H9 (cell line): ENCODE data around the gene SLC39A8. TPM values are rescaled to one million over a fixed set of nuclear protein-coding genes. Genes with fewer than 3 reads are reported as not detected.

Source experiments
- DNase-seq: peaks from one replicate; pipeline ENCODE4 v3.0.0-alpha.2; 2017
- H2AFZ ChIP-seq: one replicate; pipeline ENCODE4 v1.6.1; 2013; ENCODE audit warnings: mild to moderate bottlenecking, low read length, control low read depth, moderate library complexity
- H2AK5ac ChIP-seq: 2 replicates; pipeline ENCODE4 v1.6.1; 2013; ENCODE audit warnings: low read length, control low read depth, mixed read lengths; ENCODE audit not compliant: insufficient read length
- H2BK120ac ChIP-seq: one replicate; pipeline ENCODE4 v1.6.1; 2013; ENCODE audit warnings: low read depth, mild to moderate bottlenecking, low read length, control low read depth, inconsistent platforms; ENCODE audit not compliant: poor library complexity, severe bottlenecking
- H2BK12ac ChIP-seq: 2 replicates; pipeline ENCODE4 v1.6.1; 2013; ENCODE audit warnings: low read length, control low read depth, mixed read lengths, low read depth; ENCODE audit not compliant: insufficient read length
- H2BK15ac ChIP-seq: 2 replicates; pipeline ENCODE4 v1.6.1; 2013; ENCODE audit warnings: low read depth, low read length, control low read depth
- H2BK20ac ChIP-seq: one replicate; pipeline ENCODE4 v1.6.1; 2013; ENCODE audit warnings: low read depth, mild to moderate bottlenecking, low read length, control low read depth, inconsistent platforms; ENCODE audit not compliant: poor library complexity, severe bottlenecking
- H2BK5ac ChIP-seq: 2 replicates; pipeline ENCODE4 v1.6.1; 2013; ENCODE audit warnings: low read length, control low read depth, mixed read lengths; ENCODE audit not compliant: insufficient read length
- H3K14ac ChIP-seq: 2 replicates; pipeline ENCODE4 v1.6.1; 2013; ENCODE audit warnings: low read length, control low read depth; ENCODE audit not compliant: insufficient read depth
- H3K18ac ChIP-seq: 2 replicates; pipeline ENCODE4 v1.6.1; 2013; ENCODE audit warnings: low read depth, mild to moderate bottlenecking, mixed read lengths, low read length, control low read depth; ENCODE audit not compliant: insufficient read length
- H3K23ac ChIP-seq: 2 replicates; pipeline ENCODE4 v1.6.1; 2013; ENCODE audit warnings: low read length, control low read depth, mixed read lengths, low read depth; ENCODE audit not compliant: insufficient read length
- H3K23me2 ChIP-seq: 2 replicates; pipeline ENCODE4 v1.6.1; 2013; ENCODE audit warnings: low read depth, mild to moderate bottlenecking, mixed read lengths, low read length, control low read depth; ENCODE audit not compliant: insufficient read length, poor library complexity, severe bottlenecking
- H3K27ac ChIP-seq: 2 replicates; pipeline ENCODE4 v1.5.1; 2013; ENCODE audit warnings: low read length, control low read depth, mixed read lengths, low read depth; ENCODE audit not compliant: insufficient read length
- H3K27me3 ChIP-seq: 2 replicates; pipeline ENCODE4 v1.6.1; 2013; ENCODE audit warnings: low read length, control low read depth, inconsistent platforms; ENCODE audit not compliant: insufficient read depth
- H3K4ac ChIP-seq: 2 replicates; pipeline ENCODE4 v1.6.1; 2013; ENCODE audit warnings: low read depth, mild to moderate bottlenecking, control low read depth, inconsistent platforms, low read length, moderate library complexity
- H3K4me1 ChIP-seq: 2 replicates; pipeline ENCODE4 v1.6.1; 2013; ENCODE audit warnings: low read length, control low read depth, inconsistent platforms; ENCODE audit not compliant: insufficient read depth
- H3K4me2 ChIP-seq: 2 replicates; pipeline ENCODE4 v1.6.1; 2013; ENCODE audit warnings: low read length, control low read depth, mixed read lengths; ENCODE audit not compliant: insufficient read length, insufficient read depth
- H3K56ac ChIP-seq: 2 replicates; pipeline ENCODE4 v1.6.1; 2013; ENCODE audit warnings: low read depth, mild to moderate bottlenecking, mixed read lengths, low read length, control low read depth; ENCODE audit not compliant: insufficient read length
- H3K79me1 ChIP-seq: 2 replicates; pipeline ENCODE4 v1.6.1; 2013; ENCODE audit warnings: low read depth, mild to moderate bottlenecking, moderate library complexity, low read length, control low read depth, inconsistent platforms; ENCODE audit not compliant: insufficient read depth, poor library complexity, severe bottlenecking
- H3K79me2 ChIP-seq: 2 replicates; pipeline ENCODE4 v1.6.1; 2013; ENCODE audit warnings: low read length, control low read depth, inconsistent platforms; ENCODE audit not compliant: insufficient read depth
- H3K9ac ChIP-seq: 2 replicates; pipeline ENCODE4 v1.6.1; 2013; ENCODE audit warnings: low read length, control low read depth, mixed read lengths; ENCODE audit not compliant: insufficient read length; ENCODE audit errors: extremely low read depth
- H3K9me3 ChIP-seq: one replicate; pipeline ENCODE4 v1.6.1; 2013; ENCODE audit warnings: low read depth, low read length, inconsistent platforms; ENCODE audit not compliant: control insufficient read depth
- H3T11ph ChIP-seq: one replicate; pipeline ENCODE4 v1.6.1; 2013; ENCODE audit warnings: mild to moderate bottlenecking, low read length, control low read depth, inconsistent platforms
- H4K20me1 ChIP-seq: one replicate; pipeline ENCODE4 v1.6.1; 2013; ENCODE audit not compliant: control insufficient read depth, insufficient read length, insufficient read depth
- H4K5ac ChIP-seq: 2 replicates; pipeline ENCODE4 v1.6.1; 2013; ENCODE audit warnings: low read depth, mild to moderate bottlenecking, mixed read lengths, low read length, control low read depth; ENCODE audit not compliant: insufficient read length
- H4K8ac ChIP-seq: replicated peaks from 2 replicates; pipeline ENCODE4 v1.6.1; 2013; ENCODE audit warnings: low read length, control low read depth, mixed read lengths, low read depth; ENCODE audit not compliant: insufficient read length
- H4K91ac ChIP-seq: 2 replicates; pipeline ENCODE4 v1.6.1; 2013; ENCODE audit warnings: low read depth, mild to moderate bottlenecking, moderate library complexity, mixed read lengths, low read length, control low read depth; ENCODE audit not compliant: insufficient read length
- H3K27ac Mint-ChIP-seq, 3 experiments: 2 replicates in 2 of 3; 3 replicates in 1 of 3; pipeline ENCODE4 v1.8.0; 2020 to 2021; ENCODE audit warnings: mixed read lengths in 3 of 3, mild to moderate bottlenecking in 1 of 3, moderate library complexity in 1 of 3
- H3K27me3 Mint-ChIP-seq: 2 replicates; pipeline ENCODE4 v1.8.0; 2021; ENCODE audit warnings: low read depth, mild to moderate bottlenecking, moderate library complexity, mixed read lengths
- H3K36me3 Mint-ChIP-seq, 3 experiments: 2 replicates in 2 of 3; 3 replicates in 1 of 3; pipeline ENCODE4 v1.8.0; 2020 to 2021; ENCODE audit warnings: low read depth in 3 of 3, mixed read lengths in 3 of 3; ENCODE audit not compliant: insufficient read depth in 1 of 3
- H3K4me1 Mint-ChIP-seq, 2 experiments: 2 replicates each; pipeline ENCODE4 v1.8.0; 2020; ENCODE audit warnings: mixed read lengths in 2 of 2
- H3K4me3 Mint-ChIP-seq, 2 experiments: 2 replicates in 1 of 2; 3 replicates in 1 of 2; pipeline ENCODE4 v1.8.0; 2020 to 2021; ENCODE audit warnings: mild to moderate bottlenecking in 2 of 2, mixed read lengths in 2 of 2, moderate library complexity in 1 of 2
- H3K9me3 Mint-ChIP-seq, 2 experiments: 2 replicates in 1 of 2; 3 replicates in 1 of 2; pipeline ENCODE4 v1.8.0; 2020; ENCODE audit warnings: mild to moderate bottlenecking in 2 of 2, mixed read lengths in 2 of 2, moderate library complexity in 1 of 2
- CTCF ChIP-seq: fragments of 200-600 bp; sonication (generic); conservative IDR thresholded peaks from 3 replicates; pipeline ENCODE4 v1.8.0; 2021; ENCODE audit warnings: antibody characterized with exemption, mild to moderate bottlenecking
- WGBS: extraction: QIAGEN DNeasy Blood & Tissue Kit; methylation state at CpG from one replicate; pipeline ENCODE4 v1.1.7; 2013; ENCODE audit warnings: missing lambda C conversion rate, low lambda C conversion rate, mixed read lengths; ENCODE audit not compliant: insufficient read length; ENCODE audit errors: extremely low coverage; 5-methylcytosine and 5-hydroxymethylcytosine counted together
- total RNA-seq: library from RNA; stranded (reverse); gene quantifications from 2 replicates; pipeline ENCODE4 v1.2.1, GENCODE V29; 2021

The SLC39A8 gene
- total RNA-seq, 1 experiment from 2014 or later, result 11.0 TPM

GRCh38 chr4:102354671-102355454 lies 9.6 kb upstream of the SLC39A8 start:
- Mint-ChIP-seq H3K27ac (no peak overlapping the region), H3K36me3 (no peaks in the 10 kb centered on the region), H3K9me3 (no peaks in the 10 kb centered on the region), H3K4me1 (peaks cover 0 to 6% of the 10 kb centered on the region in 2 experiments; a peak in 2 of 4 replicates), H3K4me3 (no peak overlapping the region), H3K27me3 (no peaks in the 10 kb centered on the region; the same call in 1 of the 2 replicates)
- no peak overlapping the region for H2AK5ac ChIP-seq
- H3K27me3 ChIP-seq, result no peaks in the 10 kb centered on the region
- no peak overlapping the region for H4K8ac ChIP-seq
- H3K27ac ChIP-seq, result no peak overlapping the region
- no peak overlapping the region for H2BK5ac ChIP-seq
- no peak overlapping the region for H3K4ac ChIP-seq
- H3K23me2 ChIP-seq, result no peaks in the 10 kb centered on the region
- no peak overlapping the region for H3K4me2 ChIP-seq
- no CpG with 5 or more reads among the region's 2 CpGs for whole genome bisulfite sequencing
- H3K56ac ChIP-seq, result no peak overlapping the region
- no peak overlapping the region for H3K14ac ChIP-seq
- no peak overlapping the region for H2BK120ac ChIP-seq
- H3K18ac ChIP-seq, result no peak overlapping the region
- H4K5ac ChIP-seq, result no peak overlapping the region
- TF ChIP-seq CTCF, result no peak
- no peak overlapping the region for H2AFZ ChIP-seq
- no peak overlapping the region for H3K9ac ChIP-seq
- H4K20me1 ChIP-seq, result no peaks in the 10 kb centered on the region
- no peaks in the 10 kb centered on the region for H3K79me1 ChIP-seq
- H3T11ph ChIP-seq, result no peak overlapping the region
- no peak overlapping the region for H2BK15ac ChIP-seq
- no peak overlapping the region for H3K23ac ChIP-seq
- H3K79me2 ChIP-seq, result no peaks in the 10 kb centered on the region
- no peaks in the 10 kb centered on the region for H3K9me3 ChIP-seq
- H2BK12ac ChIP-seq, result no peak overlapping the region
- H2BK20ac ChIP-seq, result no peak overlapping the region
- H3K4me1 ChIP-seq, result no peaks in the 10 kb centered on the region; the same call in 1 of the 2 replicates
- no peak for DNase-seq
- H4K91ac ChIP-seq, result no peak overlapping the region
